CD14-positive monocyte (primary cell): Measurements from ENCODE around the gene CCDC40. TPM values are rescaled to one million over a fixed set of nuclear protein-coding genes. Genes with fewer than 3 reads are reported as not detected.

Experiments used
- DNase-seq, 3 donors: peaks; one replicate each; pipeline ENCODE4 v3.0.0-alpha.2; 2011 to 2022
- H2AFZ ChIP-seq: 2 replicates; pipeline ENCODE4 v1.6.0; 2012; ENCODE audit warnings: mild to moderate bottlenecking, low read depth, low read length, inconsistent platforms; ENCODE audit not compliant: insufficient read depth, poor library complexity, severe bottlenecking
- H3K27ac ChIP-seq, 2 donors: 1 replicate in 1 of 2; 2 replicates in 1 of 2; pipeline ENCODE4 v1.5.1; 2012 to 2013; ENCODE audit warnings: low read length in 2 of 2, control low read depth in 1 of 2, inconsistent platforms in 1 of 2, low read depth in 1 of 2, mild to moderate bottlenecking in 1 of 2
- H3K27me3 ChIP-seq, 2 donors: one replicate each; pipeline versions ENCODE4 v1.6.0 to v1.6.1; 2011 to 2013; ENCODE audit warnings: low read length in 2 of 2; ENCODE audit not compliant: control insufficient read depth in 2 of 2, insufficient read depth in 2 of 2
- H3K36me3 ChIP-seq, 2 donors: replicated peaks in 1 of 2; 1 replicate in 1 of 2; 2 replicates in 1 of 2; pipeline versions ENCODE4 v1.5.1 to v1.6.1; 2012 to 2013; ENCODE audit warnings: low read length in 2 of 2, control low read depth in 1 of 2, inconsistent platforms in 1 of 2, mild to moderate bottlenecking in 1 of 2; ENCODE audit not compliant: insufficient read depth in 2 of 2, control insufficient read depth in 1 of 2
- H3K4me1 ChIP-seq, 2 donors: 1 replicate in 1 of 2; 2 replicates in 1 of 2; pipeline versions ENCODE4 v1.5.1 to v1.6.1; 2012 to 2013; ENCODE audit warnings: low read length in 2 of 2, control low read depth in 1 of 2, inconsistent platforms in 1 of 2, mild to moderate bottlenecking in 1 of 2, moderate library complexity in 1 of 2; ENCODE audit not compliant: insufficient read depth in 2 of 2, control insufficient read depth in 1 of 2
- H3K4me2 ChIP-seq: replicated peaks from 2 replicates; pipeline ENCODE3; 2012; ENCODE audit warnings: low read length, moderate library complexity, mild to moderate bottlenecking; ENCODE audit not compliant: poor library complexity, severe bottlenecking; ENCODE audit errors: extremely low read depth
- H3K4me3 ChIP-seq, 3 experiments: fragments of 200-600 bp in 1 of 3; sonication (generic) in 1 of 3; replicated peaks in 1 of 3; 1 replicate in 2 of 3; 2 replicates in 1 of 3; pipeline ENCODE4 v1.5.1; 2011 to 2013; ENCODE audit warnings: low read length in 3 of 3, mild to moderate bottlenecking in 3 of 3, control low read depth in 2 of 3, low read depth in 2 of 3, inconsistent platforms in 1 of 3, moderate library complexity in 1 of 3
- H3K79me2 ChIP-seq: 2 replicates; pipeline ENCODE4 v1.6.0; 2012; ENCODE audit warnings: mild to moderate bottlenecking, control low read depth, inconsistent platforms, low read length, moderate library complexity; ENCODE audit not compliant: insufficient read depth
- H3K9ac ChIP-seq: 2 replicates; pipeline ENCODE4 v1.6.0; 2017; ENCODE audit warnings: low read length, mild to moderate bottlenecking; ENCODE audit not compliant: insufficient read depth, poor library complexity, severe bottlenecking
- H3K9me3 ChIP-seq, 2 donors: replicated peaks in 1 of 2; 1 replicate in 1 of 2; 2 replicates in 1 of 2; pipeline versions ENCODE4 v1.5.1 to v1.6.1; 2012 to 2013; ENCODE audit warnings: low read length in 2 of 2, control low read depth in 1 of 2; ENCODE audit not compliant: control insufficient read depth in 1 of 2, insufficient read depth in 1 of 2
- H4K20me1 ChIP-seq: 2 replicates; pipeline ENCODE4 v1.6.0; 2012; ENCODE audit warnings: mild to moderate bottlenecking, low read length, control low read depth, moderate library complexity; ENCODE audit not compliant: insufficient read depth
- H3K27ac Mint-ChIP-seq, 7 donors: one replicate each; pipeline ENCODE4 v1.8.0; 2020; ENCODE audit warnings: mild to moderate bottlenecking in 7 of 7, mixed read lengths in 7 of 7, moderate library complexity in 6 of 7, inconsistent platforms in 2 of 7
- H3K27me3 Mint-ChIP-seq, 3 donors: one replicate each; pipeline ENCODE4 v1.8.0; 2021 to 2022; ENCODE audit warnings: low read depth in 3 of 3, mild to moderate bottlenecking in 3 of 3, mixed read lengths in 3 of 3, moderate library complexity in 3 of 3, inconsistent platforms in 1 of 3
- H3K36me3 Mint-ChIP-seq, 2 donors: one replicate each; pipeline ENCODE4 v1.8.0; 2020; ENCODE audit warnings: mixed read lengths in 2 of 2, inconsistent platforms in 1 of 2, mild to moderate bottlenecking in 1 of 2
- H3K4me1 Mint-ChIP-seq: one replicate; pipeline ENCODE4 v1.8.0; 2020; ENCODE audit warnings: mild to moderate bottlenecking, mixed read lengths
- H3K4me3 Mint-ChIP-seq, 2 donors: one replicate each; pipeline ENCODE4 v1.8.0; 2020; ENCODE audit warnings: mild to moderate bottlenecking in 2 of 2, mixed read lengths in 2 of 2, moderate library complexity in 1 of 2
- H3K9me3 Mint-ChIP-seq, 7 donors: one replicate each; pipeline ENCODE4 v1.8.0; 2020 to 2022; ENCODE audit warnings: mixed read lengths in 7 of 7, mild to moderate bottlenecking in 6 of 7, moderate library complexity in 6 of 7, inconsistent platforms in 2 of 7
- WGBS: methylation state at CpG from one replicate; pipeline ENCODE4 v1.1.5; 2013; ENCODE audit warnings: missing lambda C conversion rate; ENCODE audit not compliant: insufficient coverage; 5-methylcytosine and 5-hydroxymethylcytosine counted together
- intact Hi-C, 2 donors: fragments of 100-400 bp; cut with micrococcal nuclease; formaldehyde crosslinking; loops; one replicate each; pipeline versions ENCODE4 v1.15.0 to v1.15.1; 2023
- polyA plus RNA-seq, 3 donors: library from polyadenylated mRNA; depleted of rRNA in 1 of 3; unstranded in 2 of 3; stranded (reverse) in 1 of 3; fragments of 300-500 nt in 2 of 3; fragments of >200 nt in 1 of 3; fragmentation: Illumina TruSeq in 2 of 3; gene quantifications; 1 replicate in 2 of 3; 2 replicates in 1 of 3; pipeline ENCODE4 v1.2.3, GENCODE V29; 2012 to 2021
- TF ChIP-seq, protein P1 (sequence below): fragments of 200-600 bp; IDR thresholded peaks from one replicate; pipeline ENCODE4 v1.8.0; 2022; ENCODE audit warnings: antibody characterized with exemption, mild to moderate bottlenecking

CCDC40 gene
- polyA plus RNA-seq, 3 donors, result 0.21 to 0.27 TPM; not detected in 1

DNA sequence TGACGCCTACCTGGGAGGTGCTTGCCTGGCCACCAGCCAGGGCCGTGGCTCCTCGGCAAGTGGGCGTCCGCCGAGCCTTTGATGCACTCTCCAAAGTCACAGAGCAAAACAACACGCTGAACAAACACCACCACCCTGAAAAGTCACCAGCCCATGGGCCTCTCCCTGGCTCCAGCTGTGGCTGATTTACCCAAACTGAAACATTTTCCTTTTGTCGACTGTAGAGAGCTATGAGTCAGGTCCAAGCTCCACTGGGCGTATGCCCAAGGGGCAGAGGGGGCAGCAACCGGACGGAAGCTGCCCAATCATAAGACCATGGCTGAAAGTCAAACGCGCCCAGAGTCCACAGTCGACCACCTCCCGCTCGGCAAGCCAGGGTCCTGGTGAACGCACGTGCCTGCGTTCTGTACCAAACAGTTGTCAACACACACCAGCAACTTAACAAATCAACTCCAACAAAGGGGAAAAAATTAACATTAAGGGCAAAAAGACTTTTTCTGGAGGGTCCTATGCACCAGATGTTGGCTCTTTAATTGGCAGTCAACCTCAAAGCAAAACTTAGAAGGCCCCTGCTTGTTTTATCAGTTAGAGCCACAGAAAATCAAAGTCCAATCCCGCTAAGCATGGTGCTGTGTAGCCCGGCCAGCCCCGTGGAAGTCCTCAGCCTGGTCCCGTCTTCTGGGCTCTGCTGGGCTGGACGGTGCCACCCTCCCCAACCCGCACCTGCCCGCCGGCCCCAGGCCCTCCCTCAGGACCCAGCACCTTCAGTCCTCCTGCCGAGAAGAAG lies 48.1 kb upstream of the CCDC40 start:
- Mint-ChIP-seq H3K27ac (no peak overlapping the region), H3K36me3 (peaks cover 0 to 4% of the 10 kb centered on the region in 2 donors), H3K9me3 (peaks cover 0 to 2% (median 0%) of the 10 kb centered on the region in 7 donors), H3K4me3 (no peak overlapping the region), H3K27me3 (peaks cover 16 to 30% (median 17%) of the 10 kb centered on the region in 3 donors), H3K4me1 (peaks cover 16% of the 10 kb centered on the region)
- no peaks in the 10 kb centered on the region for H3K36me3 ChIP-seq
- peaks cover 0 to 7% of the 10 kb centered on the region in 2 donors for H3K27me3 ChIP-seq
- no peak overlapping the region for H2AFZ ChIP-seq
- peaks cover 17 to 18% of the 10 kb centered on the region in 2 donors for H3K4me1 ChIP-seq
- H3K27ac ChIP-seq, result no peak overlapping the region
- no peak overlapping the region for H3K4me3 ChIP-seq
- DNase-seq, result no peak
- TF ChIP-seq, protein P1, sequence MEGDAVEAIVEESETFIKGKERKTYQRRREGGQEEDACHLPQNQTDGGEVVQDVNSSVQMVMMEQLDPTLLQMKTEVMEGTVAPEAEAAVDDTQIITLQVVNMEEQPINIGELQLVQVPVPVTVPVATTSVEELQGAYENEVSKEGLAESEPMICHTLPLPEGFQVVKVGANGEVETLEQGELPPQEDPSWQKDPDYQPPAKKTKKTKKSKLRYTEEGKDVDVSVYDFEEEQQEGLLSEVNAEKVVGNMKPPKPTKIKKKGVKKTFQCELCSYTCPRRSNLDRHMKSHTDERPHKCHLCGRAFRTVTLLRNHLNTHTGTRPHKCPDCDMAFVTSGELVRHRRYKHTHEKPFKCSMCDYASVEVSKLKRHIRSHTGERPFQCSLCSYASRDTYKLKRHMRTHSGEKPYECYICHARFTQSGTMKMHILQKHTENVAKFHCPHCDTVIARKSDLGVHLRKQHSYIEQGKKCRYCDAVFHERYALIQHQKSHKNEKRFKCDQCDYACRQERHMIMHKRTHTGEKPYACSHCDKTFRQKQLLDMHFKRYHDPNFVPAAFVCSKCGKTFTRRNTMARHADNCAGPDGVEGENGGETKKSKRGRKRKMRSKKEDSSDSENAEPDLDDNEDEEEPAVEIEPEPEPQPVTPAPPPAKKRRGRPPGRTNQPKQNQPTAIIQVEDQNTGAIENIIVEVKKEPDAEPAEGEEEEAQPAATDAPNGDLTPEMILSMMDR, result no peak
- H4K20me1 ChIP-seq, result no peaks in the 10 kb centered on the region
- no peaks in the 10 kb centered on the region for H3K9me3 ChIP-seq
- no peaks in the 10 kb centered on the region for H3K79me2 ChIP-seq
- 87% methylated on average over 15 of the region's 28 CpGs for WGBS
- H3K9ac ChIP-seq, result no peak overlapping the region
- no peak overlapping the region for H3K4me2 ChIP-seq
- intact Hi-C loops, result loop anchor here in 1 of 2 donors (5.0 kb wide), 1 partner anchor 201 kb away; no protein-coding TSS in a partner anchor

DNA sequence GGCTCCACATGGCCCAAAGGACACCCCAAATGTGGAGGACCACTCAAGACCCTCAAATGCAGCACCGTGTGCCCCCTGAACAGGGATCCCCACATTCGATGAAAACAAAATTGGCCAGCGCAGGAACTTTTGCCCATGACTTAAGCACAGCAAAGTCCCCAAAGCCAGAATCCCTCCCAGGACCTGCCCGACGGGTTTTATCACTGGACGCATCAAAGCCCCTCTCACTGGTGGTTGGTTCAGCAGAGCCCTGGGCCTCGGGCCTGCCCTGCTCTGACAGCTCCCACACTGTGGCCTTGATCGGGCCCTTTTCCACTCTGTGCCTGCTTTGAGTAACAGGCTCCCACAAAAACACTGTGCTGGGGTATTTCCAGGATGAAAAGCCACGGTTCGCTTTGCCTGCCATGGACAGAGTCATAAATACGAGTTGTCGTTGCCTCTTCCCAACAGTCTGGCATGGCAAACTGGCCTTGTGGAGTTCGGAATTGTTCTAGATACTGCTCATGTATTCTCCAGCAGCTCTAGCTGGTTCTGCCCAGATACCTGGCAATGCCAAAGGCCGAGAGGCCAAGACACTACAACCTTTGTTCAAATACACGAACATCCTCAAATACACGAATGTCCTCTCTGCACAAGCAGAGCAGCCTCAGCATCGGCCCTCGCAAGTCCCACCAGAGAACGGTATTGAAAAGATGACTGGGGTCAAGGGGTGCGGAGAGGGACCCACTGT lies 47.2 kb upstream of the CCDC40 start:
- intact Hi-C loops, result loop anchor here in 1 of 2 donors (5.0 kb wide), 1 partner anchor 202 kb away; no protein-coding TSS in a partner anchor
- H3K4me3 ChIP-seq, result no peak overlapping the region
- H3K9me3 ChIP-seq, result no peaks in the 10 kb centered on the region
- H3K4me3 Mint-ChIP-seq, result no peak overlapping the region
- TF ChIP-seq, protein P1, result no peak
- peaks cover 0 to 4% of the 10 kb centered on the region in 2 donors for H3K36me3 Mint-ChIP-seq
- H3K27ac ChIP-seq, result no peak overlapping the region
- peaks cover 16 to 30% (median 17%) of the 10 kb centered on the region in 3 donors for H3K27me3 Mint-ChIP-seq
- no peak for DNase-seq
- no peaks in the 10 kb centered on the region for H3K79me2 ChIP-seq
- no peaks in the 10 kb centered on the region for H3K36me3 ChIP-seq
- H3K9ac ChIP-seq, result no peak overlapping the region
- H4K20me1 ChIP-seq, result no peaks in the 10 kb centered on the region
- H3K4me1 Mint-ChIP-seq, result peaks cover 25% of the 10 kb centered on the region
- H3K27me3 ChIP-seq, result peaks cover 0 to 7% of the 10 kb centered on the region in 2 donors
- peaks cover 0 to 2% (median 0%) of the 10 kb centered on the region in 7 donors for H3K9me3 Mint-ChIP-seq
- H3K4me1 ChIP-seq, result peaks cover 26 to 27% of the 10 kb centered on the region in 2 donors
- no peak overlapping the region for H2AFZ ChIP-seq
- H3K4me2 ChIP-seq, result no peak overlapping the region
- 96% methylated on average over 15 of the region's 20 CpGs for WGBS
- H3K27ac Mint-ChIP-seq, result no peak overlapping the region
